HepG2 (cell line): ENCODE data around the gene MEIOC. TPM values are rescaled to one million over a fixed set of nuclear protein-coding genes. Genes with fewer than 3 reads are reported as not detected.

ENCODE experiments used
- ARID5B ChIP-seq: IDR thresholded peaks from 2 replicates; pipeline ENCODE4 v1.4.0; 2020; ENCODE audit warnings: mild to moderate bottlenecking, missing genetic modification reagents
- BRD4 ChIP-seq: sonication (generic); formaldehyde crosslinking; IDR thresholded peaks from 2 replicates; pipeline ENCODE4 v1.4.0; 2020; ENCODE audit warnings: missing genetic modification reagents
- DNMT1 ChIP-seq: sonication (generic); formaldehyde crosslinking; IDR thresholded peaks from 2 replicates; pipeline ENCODE4 v1.5.1; 2020; ENCODE audit warnings: mild to moderate bottlenecking, missing genetic modification reagents
- E2F1 ChIP-seq: sonication (generic); formaldehyde crosslinking; IDR thresholded peaks from 2 replicates; pipeline ENCODE4 v1.5.0; 2020; ENCODE audit warnings: missing genetic modification reagents
- MAF1 ChIP-seq: sonication (generic); formaldehyde crosslinking; IDR thresholded peaks from 2 replicates; pipeline ENCODE4 v1.5.0; 2020; ENCODE audit warnings: missing genetic modification reagents, borderline replicate concordance
- NFE2L1 ChIP-seq: sonication (generic); formaldehyde crosslinking; IDR thresholded peaks from 2 replicates; pipeline ENCODE4 v1.4.0; 2020; ENCODE audit warnings: missing genetic modification reagents, mild to moderate bottlenecking, borderline replicate concordance
- PHF8 ChIP-seq: sonication (generic); formaldehyde crosslinking; IDR thresholded peaks from 2 replicates; pipeline ENCODE4 v1.5.0; 2020; ENCODE audit warnings: missing genetic modification reagents
- PRDM4 ChIP-seq: sonication (generic); formaldehyde crosslinking; IDR thresholded peaks from 2 replicates; pipeline ENCODE4 v1.9.0; 2021; ENCODE audit warnings: missing genetic modification reagents, borderline replicate concordance
- SCMH1 ChIP-seq: sonication (generic); formaldehyde crosslinking; IDR thresholded peaks from 2 replicates; pipeline ENCODE4 v1.9.0; 2021; ENCODE audit warnings: missing genetic modification reagents, mild to moderate bottlenecking, borderline replicate concordance
- SMAD9 ChIP-seq: sonication (generic); formaldehyde crosslinking; IDR thresholded peaks from 2 replicates; pipeline ENCODE4 v1.5.1; 2020; ENCODE audit warnings: mild to moderate bottlenecking, missing genetic modification reagents
- TCF7 ChIP-seq: sonication (generic); IDR thresholded peaks from 2 replicates; pipeline ENCODE4 v1.6.1; 2016; ENCODE audit warnings: antibody characterized with exemption, low read depth
- TOPORS ChIP-seq: sonication (generic); formaldehyde crosslinking; IDR thresholded peaks from 2 replicates; pipeline ENCODE4 v1.8.0; 2023; ENCODE audit warnings: mild to moderate bottlenecking, missing genetic modification reagents
- ZBTB2 ChIP-seq: sonication (generic); formaldehyde crosslinking; IDR thresholded peaks from 2 replicates; pipeline ENCODE4 v1.8.0; 2022; ENCODE audit warnings: low read depth, missing genetic modification reagents
- ZBTB26 ChIP-seq: IDR thresholded peaks from 2 replicates; pipeline ENCODE4 v1.6.1; 2016; ENCODE audit warnings: missing compliant biosample characterization, missing genetic modification reagents, borderline replicate concordance
- ZFP1 ChIP-seq: IDR thresholded peaks from 2 replicates; pipeline ENCODE4 v1.6.1; 2016
- ZNF350 ChIP-seq: sonication (generic); formaldehyde crosslinking; IDR thresholded peaks from 2 replicates; pipeline ENCODE4 v1.4.0; 2020; ENCODE audit warnings: mild to moderate bottlenecking, low read depth, missing genetic modification reagents, borderline replicate concordance
- ZNF740 ChIP-seq: sonication (generic); formaldehyde crosslinking; IDR thresholded peaks from 2 replicates; pipeline ENCODE4 v1.4.0; 2020; ENCODE audit warnings: missing genetic modification reagents
- ZNF878 ChIP-seq: sonication (generic); formaldehyde crosslinking; IDR thresholded peaks from 2 replicates; pipeline ENCODE4 v1.8.1; 2023; ENCODE audit warnings: mild to moderate bottlenecking, missing genetic modification reagents, moderate library complexity
- polyA plus RNA-seq, 8 experiments: library from polyadenylated mRNA; depleted of rRNA in 3 of 8; stranded (reverse) in 7 of 8; unstranded in 1 of 8; fragments of >200 nt; fragmentation: Illumina TruSeq in 4 of 8; extraction: Trizol in 4 of 8; gene quantifications; 2 replicates each; pipeline versions ENCODE4 v1.2.1 to v1.2.3, GENCODE V29; 2011 to 2016; ENCODE audit warnings: low read depth in 4 of 8, missing spikeins in 1 of 8, mixed read lengths in 1 of 8; ENCODE audit not compliant: insufficient read depth in 1 of 8
- total RNA-seq, 5 experiments: library from RNA; depleted of rRNA; stranded (reverse); fragments of >200 nt; fragmentation: Illumina TruSeq; extraction: Trizol; gene quantifications; 2 replicates each; pipeline ENCODE4 v1.2.3, GENCODE V29; 2016; ENCODE audit warnings: low read depth in 1 of 5

MEIOC gene
- total and polyA plus RNA-seq, 2 of the 13 experiments (the other 11 are each of a cell fraction or from before 2014, with no cell fraction given) = 0.04 to 0.15 TPM

- peak; percentile 56; the same call in 1 of the 2 replicates for TF ChIP-seq BRD4 (CRISPR knock-in tag)
- TF ChIP-seq TCF7 = no peak
- peak; percentile 71; the same call in 1 of the 2 replicates for TF ChIP-seq ZBTB2 (CRISPR knock-in tag)
- TF ChIP-seq SMAD9 (CRISPR knock-in tag) = no peak; the same call in 1 of the 2 replicates
- no peak for TF ChIP-seq NFE2L1
- TF ChIP-seq PHF8 (CRISPR knock-in tag) = peak; percentile 91
- TF ChIP-seq E2F1 (CRISPR knock-in tag) = no peak
- no peak; the same call in 1 of the 2 replicates for TF ChIP-seq DNMT1 (CRISPR knock-in tag)
- TF ChIP-seq ZNF350 (CRISPR knock-in tag) = peak; percentile 96
- TF ChIP-seq SCMH1 (CRISPR knock-in tag) = no peak
- peak; percentile 85; the same call in 1 of the 2 replicates for TF ChIP-seq TOPORS
- TF ChIP-seq ZFP1 = no peak
- TF ChIP-seq ZBTB26 (CRISPR knock-in tag) = peak; percentile 85; the same call in 1 of the 2 replicates
- TF ChIP-seq ARID5B = peak; percentile 64
- no peak for TF ChIP-seq PRDM4
- peak; percentile 85 for TF ChIP-seq ZNF878 (CRISPR knock-in tag)
- TF ChIP-seq MAF1 (CRISPR knock-in tag) = no peak
- peak; percentile 94 for TF ChIP-seq ZNF740
These were observed 52.4 kb downstream of the MEIOC start, which contains the start of gene DBF4B (continued) for GRCh38 chr17:44708401-44709263.
